Uterus (tissue), 2 donors: ENCODE data around the gene CD226.

Experiments used
- CTCF ChIP-seq, 4 experiments: fragments of 200-600 bp in 2 of 4; fragments of 450-650 bp in 2 of 4; sonication (generic) in 2 of 4; IDR thresholded peaks; one replicate each; pipeline ENCODE4 v1.5.1; 2016 to 2019; ENCODE audit warnings: antibody characterized with exemption in 4 of 4, mild to moderate bottlenecking in 2 of 4, moderate library complexity in 1 of 4
- POLR2A ChIP-seq, 2 donors: fragments of 450-650 bp; IDR thresholded peaks; one replicate each; pipeline ENCODE4 v1.6.1; 2016; ENCODE audit warnings: antibody characterized with exemption in 2 of 2, mild to moderate bottlenecking in 1 of 2, moderate library complexity in 1 of 2

DNA sequence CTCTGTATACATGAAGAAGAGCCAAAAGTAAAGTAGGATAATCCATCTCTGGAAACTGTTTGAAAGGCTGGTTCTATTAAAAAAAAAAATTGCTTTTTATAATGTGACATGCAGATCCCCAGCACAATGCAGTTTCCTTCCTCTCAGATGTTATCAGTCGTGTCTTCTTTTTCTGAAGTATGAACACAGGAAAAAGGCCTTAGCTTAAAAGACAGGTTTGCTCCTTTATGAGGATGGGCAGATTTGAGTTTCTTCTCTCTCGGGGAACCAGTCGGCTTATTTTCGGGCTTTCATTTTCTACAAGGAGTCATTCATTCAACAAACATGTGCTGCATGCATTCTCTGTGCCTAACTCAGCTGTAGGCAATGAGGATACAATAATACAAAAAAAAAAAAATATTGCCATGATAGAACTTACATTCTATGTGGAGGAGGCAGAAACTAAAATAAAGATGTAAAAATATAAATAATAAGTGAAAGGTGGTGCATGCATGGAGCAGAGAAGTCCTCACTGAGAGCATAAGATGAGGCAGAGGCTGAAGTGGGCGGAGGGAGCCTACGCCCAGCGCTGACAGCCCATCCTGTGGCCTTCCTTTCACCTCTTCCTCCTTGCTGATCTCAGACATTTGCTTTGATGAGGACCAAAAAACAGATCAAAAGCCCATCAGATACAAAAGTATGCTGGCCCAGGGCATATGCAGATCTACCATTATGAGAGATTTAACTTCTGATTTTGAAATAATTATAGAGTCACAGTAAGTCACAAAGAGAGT is at the start of gene CD226:
- no peak for TF ChIP-seq CTCF (IDR thresholded peaks at IDR 0.05)
- TF ChIP-seq POLR2A (IDR thresholded peaks at IDR 0.05), result no peak
